GM19043 (cell line): ENCODE data around the gene FRMD4A.
"Not testable (repeated sequence)": the region's sequence is repeated elsewhere in the genome, so short reads cannot be mapped to it uniquely, and the experiment has no call there.

Source experiments
- ATAC-seq: cut with Tn5 transposase; IDR thresholded peaks from one replicate; pipeline ENCODE4 v1.9.1; 2021; ENCODE audit warnings: low read depth; ENCODE audit not compliant: unreplicated experiment

Gene FRMD4A

GRCh38 chr10:13808556-13809391, 522.0 kb downstream of the FRMD4A start:
- ATAC-seq, result no peak

- no peak for ATAC-seq
Measured at GRCh38 chr10:13806419-13806818, 524.3 kb downstream of the FRMD4A start.

GRCh38 chr10:13803566-13804554, 526.9 kb downstream of the FRMD4A start:
- ATAC-seq, result no peak

GRCh38 chr10:13801907-13802288, 528.8 kb downstream of the FRMD4A start:
- ATAC-seq, result no peak

- no peak for ATAC-seq
Measured at GRCh38 chr10:13801156-13801906, 529.4 kb downstream of the FRMD4A start.

GRCh38 chr10:13797164-13797563, 533.6 kb downstream of the FRMD4A start:
- ATAC-seq, result no peak

GRCh38 chr10:13795653-13796555, 534.8 kb downstream of the FRMD4A start:
- no peak for ATAC-seq

- ATAC-seq, result no peak
Measured at GRCh38 chr10:13794992-13795612, 535.6 kb downstream of the FRMD4A start.

- no peak for ATAC-seq
Measured at GRCh38 chr10:13792006-13792405, 538.7 kb downstream of the FRMD4A start.

GRCh38 chr10:13791483-13791882, 539.2 kb downstream of the FRMD4A start:
- ATAC-seq, result no peak

GRCh38 chr10:13790196-13790595, 540.5 kb downstream of the FRMD4A start:
- ATAC-seq, result no peak

- ATAC-seq, result no peak
Measured at GRCh38 chr10:13789448-13789829, 541.3 kb downstream of the FRMD4A start.

- ATAC-seq, result no peak
Measured at GRCh38 chr10:13788711-13789447, 541.8 kb downstream of the FRMD4A start.

GRCh38 chr10:13788320-13788600, 542.5 kb downstream of the FRMD4A start:
- no peak for ATAC-seq

- peak; percentile 65 for ATAC-seq
Measured at GRCh38 chr10:13787015-13787421, 543.7 kb downstream of the FRMD4A start.

GRCh38 chr10:13784067-13784466, 546.7 kb downstream of the FRMD4A start:
- ATAC-seq, result no peak

- ATAC-seq, result no peak
Measured at GRCh38 chr10:13779748-13780147, 551.0 kb downstream of the FRMD4A start.

GRCh38 chr10:13778693-13778960, 552.1 kb downstream of the FRMD4A start:
- not testable (repeated sequence) for ATAC-seq

- ATAC-seq, result no peak
Measured at GRCh38 chr10:13776861-13777311, 553.8 kb downstream of the FRMD4A start.
